IPS-18a (cell line): ENCODE measurements around the gene NUDT13.
A peak's percentile ranks its signal among the peaks of the same experiment; 100 is the strongest.
"Not testable (repeated sequence)": the region's sequence is repeated elsewhere in the genome, so short reads cannot be mapped to it uniquely, and the experiment has no call there.

Experiments used
- H3K27ac ChIP-seq: one replicate; pipeline ENCODE4 v1.5.1; 2013; ENCODE audit warnings: low read length
- H3K27me3 ChIP-seq: one replicate; pipeline ENCODE4 v1.6.1; 2013; ENCODE audit warnings: mild to moderate bottlenecking, low read length; ENCODE audit not compliant: control insufficient read depth, insufficient read depth
- H3K36me3 ChIP-seq: one replicate; pipeline ENCODE4 v1.6.1; 2013; ENCODE audit warnings: low read depth, low read length; ENCODE audit not compliant: control insufficient read depth
- H3K4me1 ChIP-seq: one replicate; pipeline ENCODE4 v1.6.1; 2013; ENCODE audit warnings: low read depth, low read length; ENCODE audit not compliant: control insufficient read depth
- H3K4me3 ChIP-seq: one replicate; pipeline ENCODE4 v1.5.1; 2013; ENCODE audit warnings: low read length
- H3K9ac ChIP-seq: one replicate; pipeline ENCODE4 v1.6.1; 2013; ENCODE audit warnings: mild to moderate bottlenecking, low read length, moderate library complexity
- H3K9me3 ChIP-seq: one replicate; pipeline ENCODE4 v1.6.1; 2013; ENCODE audit warnings: low read depth, low read length; ENCODE audit not compliant: control insufficient read depth

NUDT13 gene

DNA sequence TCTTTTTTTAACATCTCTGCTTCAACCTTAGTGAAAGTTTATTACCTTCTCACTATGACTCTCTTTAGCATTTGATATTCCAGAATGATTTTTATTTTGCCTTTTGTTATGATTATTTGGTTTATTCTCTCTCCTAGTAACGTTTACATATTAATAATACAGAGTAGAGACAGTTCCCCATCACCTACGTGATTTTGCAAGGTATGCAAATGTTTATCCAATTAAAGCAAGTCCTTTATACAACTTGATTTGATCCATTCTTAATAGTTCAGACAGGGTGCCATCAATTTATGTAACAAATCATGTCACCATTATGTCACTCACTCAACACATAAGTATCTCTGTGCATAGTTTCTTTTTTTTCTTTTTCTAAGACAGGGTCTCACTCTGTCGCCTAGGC, 31.3 kb downstream of the NUDT13 start:
- H3K36me3 ChIP-seq, result peaks cover 46% of the 10 kb centered on the region
- H3K9ac ChIP-seq, result no peak overlapping the region
- H3K4me1 ChIP-seq, result no peaks in the 10 kb centered on the region
- H3K9me3 ChIP-seq, result no peaks in the 10 kb centered on the region
- H3K27ac ChIP-seq, result no peak overlapping the region
- no peak overlapping the region for H3K4me3 ChIP-seq
- H3K27me3 ChIP-seq, result no peaks in the 10 kb centered on the region

DNA sequence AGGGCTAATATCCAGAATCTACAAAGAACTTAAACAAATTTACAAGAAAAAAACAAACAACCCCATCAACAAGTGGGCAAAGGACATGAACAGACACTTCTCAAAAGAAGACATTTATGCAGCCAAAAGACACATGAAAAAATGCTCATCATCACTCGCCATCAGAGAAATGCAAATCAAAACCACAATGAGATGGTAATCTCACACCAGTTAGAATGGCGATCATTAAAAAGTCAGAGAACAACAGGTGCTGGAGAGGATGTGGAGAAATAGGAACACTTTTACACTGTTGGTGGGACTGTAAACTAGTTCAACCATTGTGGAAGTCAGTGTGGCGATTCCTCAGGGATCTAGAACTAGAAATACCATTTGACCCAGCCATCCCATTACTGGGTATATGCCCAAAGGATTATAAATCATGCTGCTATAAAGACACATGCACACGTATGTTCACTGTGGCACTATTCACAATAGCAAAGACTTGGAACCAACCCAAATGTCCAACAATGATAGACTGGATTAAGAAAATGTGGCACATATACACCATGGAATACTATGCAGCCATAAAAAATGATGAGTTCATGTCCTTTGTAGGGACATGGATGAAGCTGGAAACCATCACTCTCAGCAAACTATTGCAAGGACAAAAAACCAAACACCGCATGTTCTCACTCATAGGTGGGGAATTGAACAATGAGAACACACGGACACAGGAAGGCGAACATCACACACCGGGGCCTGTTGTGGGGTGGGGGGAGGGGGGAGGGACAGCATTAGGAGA, 40.6 kb downstream of the NUDT13 start:
- not testable (repeated sequence) for H3K27me3 ChIP-seq, H3K27ac ChIP-seq, H3K4me1 ChIP-seq, H3K4me3 ChIP-seq, H3K9me3 ChIP-seq, H3K9ac ChIP-seq
- peaks cover 46% of the 10 kb centered on the region for H3K36me3 ChIP-seq

DNA sequence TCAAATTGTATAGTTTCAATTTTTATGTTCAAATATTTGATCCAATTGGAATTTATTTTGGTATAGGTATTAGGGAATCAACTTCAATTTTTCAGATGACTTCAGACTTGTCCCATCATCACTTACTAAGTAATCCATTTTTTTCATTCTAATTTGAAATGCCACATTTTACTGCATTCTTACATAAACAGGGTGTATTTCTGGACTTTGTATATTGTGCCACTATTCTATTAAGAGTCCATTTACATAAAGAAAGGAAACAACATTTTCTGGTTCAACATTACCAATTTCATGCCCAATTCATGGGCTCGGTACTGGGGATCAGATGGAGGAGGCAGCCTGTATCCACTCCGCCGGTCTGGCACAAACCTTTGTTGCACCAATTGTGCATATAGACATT, 41.8 kb downstream of the NUDT13 start:
- Histone ChIP-seq H3K4me3 (no peak overlapping the region), H3K9me3 (no peaks in the 10 kb centered on the region), H3K27me3 (no peaks in the 10 kb centered on the region), H3K4me1 (no peaks in the 10 kb centered on the region), H3K36me3 (peaks cover 46% of the 10 kb centered on the region), H3K27ac (no peak overlapping the region), H3K9ac (no peak overlapping the region)

DNA sequence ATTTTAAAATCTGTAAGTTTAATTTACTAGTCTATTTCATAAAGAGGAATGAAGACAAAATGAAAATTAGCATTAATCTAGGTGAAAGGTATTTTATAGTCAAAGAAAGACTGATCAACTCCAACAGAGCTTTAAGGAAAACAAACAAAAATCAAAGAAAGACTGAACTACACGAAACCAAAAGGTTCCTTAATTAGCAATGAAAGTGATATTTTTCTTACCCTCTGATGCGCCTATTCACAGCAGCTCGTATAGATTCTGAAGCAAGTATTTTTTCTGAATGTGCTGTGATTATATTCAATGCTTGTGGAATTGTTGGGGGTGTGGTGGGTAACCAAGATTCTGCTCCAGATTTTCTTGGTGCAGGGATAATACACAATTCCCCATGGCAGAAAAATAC, 45.8 kb downstream of the NUDT13 start:
- H3K4me3 ChIP-seq, result no peak overlapping the region
- H3K9ac ChIP-seq, result no peak overlapping the region
- peaks cover 38% of the 10 kb centered on the region for H3K36me3 ChIP-seq

DNA sequence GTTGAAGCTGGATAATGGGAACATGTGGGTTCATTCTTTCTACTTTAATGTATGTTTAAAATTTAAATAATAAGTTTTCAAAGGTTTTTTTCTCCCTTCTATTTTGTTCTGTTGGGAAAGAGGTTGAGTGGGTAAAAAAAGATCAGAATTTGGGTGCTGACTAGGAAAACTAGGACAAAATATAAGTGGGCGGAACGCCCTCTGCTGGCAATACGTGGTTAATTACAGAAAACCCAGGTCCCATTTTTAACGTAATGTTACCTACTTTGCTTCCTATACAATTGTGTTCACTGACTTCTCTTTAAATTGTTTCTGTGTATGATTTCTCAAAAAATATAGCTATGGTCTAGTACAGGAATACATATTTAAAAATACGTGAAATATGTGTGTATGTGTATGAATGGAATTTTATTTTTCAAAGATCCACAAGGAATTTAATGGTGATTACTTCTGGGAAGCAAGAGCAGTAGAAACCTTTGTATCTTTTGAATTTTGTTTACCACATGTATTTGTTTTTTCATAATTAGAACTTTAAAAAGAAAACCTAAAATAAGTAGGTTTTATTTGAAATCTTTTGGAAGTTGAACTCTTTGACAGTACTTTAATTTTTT, 48.9 kb downstream of the NUDT13 start:
- Histone ChIP-seq H3K9me3 (no peaks in the 10 kb centered on the region), H3K4me3 (no peak overlapping the region), H3K36me3 (peaks cover 38% of the 10 kb centered on the region), H3K27ac (no peak overlapping the region), H3K9ac (no peak overlapping the region), H3K4me1 (no peaks in the 10 kb centered on the region), H3K27me3 (no peaks in the 10 kb centered on the region)

More for the DNA sequence above, 45.8 kb downstream of the NUDT13 start:
- Histone ChIP-seq H3K27me3 (no peaks in the 10 kb centered on the region), H3K9me3 (no peaks in the 10 kb centered on the region), H3K4me1 (no peaks in the 10 kb centered on the region), H3K27ac (no peak overlapping the region)

DNA sequence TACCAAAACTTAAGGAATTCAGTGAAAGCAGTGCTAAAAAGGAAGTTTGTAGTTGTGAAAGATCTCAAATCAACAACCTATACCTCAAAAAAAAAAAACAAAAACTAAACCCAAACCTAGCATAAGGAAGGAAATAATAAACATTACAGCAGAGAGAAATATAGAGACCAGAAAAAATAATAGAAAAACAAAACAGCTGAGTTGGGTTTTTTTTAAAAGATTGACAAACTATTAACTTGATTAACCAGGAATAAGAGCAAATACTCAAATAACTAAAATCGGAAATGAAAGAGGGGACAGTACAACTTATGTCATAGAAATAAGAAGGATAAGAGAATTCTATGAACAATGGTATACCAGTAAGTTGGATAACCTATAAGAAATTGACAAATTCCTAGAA, 50.8 kb downstream of the NUDT13 start:
- Histone ChIP-seq H3K9me3 (no peaks in the 10 kb centered on the region), H3K36me3 (peaks cover 32% of the 10 kb centered on the region), H3K9ac (no peak overlapping the region), H3K27ac (no peak overlapping the region), H3K4me1 (no peaks in the 10 kb centered on the region), H3K27me3 (no peaks in the 10 kb centered on the region), H3K4me3 (no peak overlapping the region)

DNA sequence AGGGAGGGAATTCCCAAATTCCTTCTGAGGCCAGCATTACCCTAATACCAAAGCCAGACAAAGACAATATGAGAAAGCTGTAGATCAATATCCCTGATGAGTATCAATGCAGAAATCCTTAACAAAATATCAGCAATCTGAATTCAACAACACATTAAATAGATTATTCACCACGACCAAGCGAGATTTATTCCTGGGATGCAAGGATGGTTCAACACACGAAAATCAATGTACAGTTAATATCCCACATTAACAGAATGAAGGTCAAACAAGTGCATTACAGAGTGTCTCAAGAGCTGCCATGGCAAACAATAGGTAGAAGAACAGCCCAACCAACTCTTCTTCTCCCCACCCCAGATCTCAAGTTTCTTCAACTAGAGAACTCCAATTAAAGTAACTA, 51.4 kb downstream of the NUDT13 start:
- H3K27ac ChIP-seq, result no peak overlapping the region
- no peak overlapping the region for H3K9ac ChIP-seq
- no peaks in the 10 kb centered on the region for H3K9me3 ChIP-seq
- H3K27me3 ChIP-seq, result no peaks in the 10 kb centered on the region
- peaks cover 26% of the 10 kb centered on the region for H3K36me3 ChIP-seq
- no peaks in the 10 kb centered on the region for H3K4me1 ChIP-seq
- no peak overlapping the region for H3K4me3 ChIP-seq

DNA sequence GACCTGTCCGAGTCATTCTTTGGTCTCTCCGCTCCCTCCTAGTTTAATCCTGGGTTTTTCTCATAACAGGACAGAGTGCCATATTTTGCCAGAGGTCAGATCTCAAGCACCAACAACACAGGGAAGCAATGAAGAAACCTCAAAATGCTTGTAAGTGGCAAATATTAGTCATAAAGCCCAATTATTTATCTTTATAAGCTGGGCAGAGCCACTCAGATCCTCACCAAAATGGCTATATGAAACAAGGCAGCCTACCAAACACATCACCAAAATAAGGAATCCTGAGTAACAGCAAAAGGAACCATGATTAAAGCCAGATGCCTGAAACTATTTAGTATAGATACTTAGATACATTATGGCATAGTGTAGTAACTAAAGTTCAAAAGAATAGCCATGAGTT, 52.8 kb downstream of the NUDT13 start:
- H3K4me3 ChIP-seq, result no peak overlapping the region
- peaks cover 4% of the 10 kb centered on the region for H3K4me1 ChIP-seq
- H3K27me3 ChIP-seq, result no peaks in the 10 kb centered on the region
- H3K9me3 ChIP-seq, result no peaks in the 10 kb centered on the region
- peaks cover 25% of the 10 kb centered on the region for H3K36me3 ChIP-seq
- no peak overlapping the region for H3K9ac ChIP-seq
- H3K27ac ChIP-seq, result no peak overlapping the region

DNA sequence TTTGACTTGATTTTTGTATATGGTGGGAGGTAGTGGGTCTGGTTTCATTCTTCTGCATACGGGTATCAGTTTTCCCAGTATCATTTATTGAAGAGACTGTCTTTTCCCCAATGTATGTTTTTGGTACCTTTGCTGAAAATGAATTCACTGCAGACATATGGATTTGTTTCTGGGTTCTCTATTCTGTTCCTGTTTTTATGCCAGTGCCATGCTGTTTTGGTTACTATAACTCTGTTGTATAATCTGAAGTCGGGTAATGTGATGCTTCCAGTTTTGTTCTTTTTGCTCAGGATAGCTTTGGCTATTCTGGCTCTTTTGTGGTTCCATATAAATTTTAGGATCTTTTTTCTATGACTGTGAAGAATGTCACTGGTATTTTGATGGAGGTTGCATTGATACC, 56.7 kb downstream of the NUDT13 start:
- Histone ChIP-seq H3K27me3 (no peaks in the 10 kb centered on the region), H3K36me3 (peaks cover 17% of the 10 kb centered on the region), H3K9ac (peak overlapping the region; percentile 92), H3K27ac (no peak overlapping the region), H3K4me1 (peaks cover 4% of the 10 kb centered on the region), H3K4me3 (peak overlapping the region; percentile 83), H3K9me3 (no peaks in the 10 kb centered on the region)

DNA sequence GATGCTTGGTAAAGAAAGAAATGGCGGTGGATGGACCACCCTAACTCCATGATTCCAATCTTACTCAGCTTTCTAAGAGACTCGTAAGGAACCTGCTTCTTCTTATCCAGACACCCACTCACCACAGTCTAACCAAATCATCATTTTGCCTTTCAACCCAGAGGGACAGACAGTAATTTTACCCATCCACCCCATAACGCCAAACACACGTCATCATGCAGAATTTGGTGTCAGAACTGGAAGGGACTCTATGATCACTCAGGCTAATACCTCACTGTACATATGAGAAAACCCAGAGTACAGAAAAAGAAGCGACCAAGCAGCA, 57.2 kb downstream of the NUDT13 start:
- peaks cover 4% of the 10 kb centered on the region for H3K4me1 ChIP-seq
- H3K4me3 ChIP-seq, result peak overlapping the region; percentile 83
- H3K9me3 ChIP-seq, result no peaks in the 10 kb centered on the region
- no peaks in the 10 kb centered on the region for H3K27me3 ChIP-seq
- H3K27ac ChIP-seq, result peak overlapping the region; percentile 74
- peaks cover 13% of the 10 kb centered on the region for H3K36me3 ChIP-seq
- H3K9ac ChIP-seq, result peak overlapping the region; percentile 92

DNA sequence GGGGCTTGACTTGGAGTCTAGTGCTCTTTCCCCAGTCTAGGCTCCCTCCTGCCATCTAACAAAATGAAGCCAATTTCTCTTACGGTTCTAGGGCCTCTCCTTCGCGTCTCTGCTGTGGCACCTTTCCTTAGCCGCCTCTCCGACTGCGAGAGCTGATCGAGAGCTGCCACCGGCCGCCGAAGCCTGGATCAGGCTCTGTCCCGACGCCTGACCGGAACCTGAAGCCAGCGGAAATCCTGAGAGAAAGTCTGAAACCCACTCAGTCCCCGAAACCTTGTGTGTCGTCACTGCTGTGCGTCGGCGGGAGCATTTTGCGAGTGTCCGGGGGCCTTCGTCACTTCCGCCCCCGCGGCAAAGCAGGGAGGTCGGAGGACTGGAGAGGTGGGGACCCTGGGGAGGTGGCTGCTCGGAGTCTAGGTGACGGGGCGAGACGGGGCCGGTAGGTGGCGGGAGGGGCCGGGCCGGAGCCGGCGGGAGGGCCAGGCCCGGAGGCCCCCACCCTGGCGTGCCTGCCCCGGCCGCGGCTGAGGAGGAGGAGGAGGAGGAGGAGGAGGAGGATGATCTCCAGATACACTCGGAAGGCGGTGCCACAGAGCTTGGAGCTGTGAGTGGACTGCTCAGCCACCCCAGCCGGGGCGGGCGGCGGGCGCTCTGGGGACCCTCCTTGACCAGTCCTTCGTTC, 57.7 kb downstream of the NUDT13 start, which contains the start of the genes ECD and FAM149B1:
Gene ECD (minus strand): TSS at position 226 of the 682 bp plus-strand sequence. CDS start 4,071 bp downstream, outside the sequence.
Gene FAM149B1 (plus strand): TSS at position 337 of the 682 bp plus-strand sequence. CDS start 221 bp downstream, at position 558.
- H3K27ac ChIP-seq, result peak within 1 kb of the TSS; percentile 74
- H3K4me3 ChIP-seq, result peak within 1 kb of the TSS; percentile 83
- peaks cover 8% of the 10 kb centered on the region for H3K36me3 ChIP-seq
- H3K9ac ChIP-seq, result peak within 1 kb of the TSS; percentile 92
- H3K4me1 ChIP-seq, result peaks cover 4% of the 10 kb centered on the region
- H3K27me3 ChIP-seq, result no peaks in the 10 kb centered on the region
- H3K9me3 ChIP-seq, result no peaks in the 10 kb centered on the region
